Activated CD8-positive, alpha-beta memory T cell treated with anti-CD3 and anti-CD28 coated beads, Interleukin-2, amount 50 U/mL, for 1 hour (primary cell): ENCODE data around the gene SLX9.
"Not testable (repeated sequence)": the region's sequence is repeated elsewhere in the genome, so short reads cannot be mapped to it uniquely, and the experiment has no call there.

Experiments
- DNase-seq: peaks from one replicate; pipeline ENCODE4 v3.0.0-alpha.2; 2020; ENCODE audit errors: extremely low read depth

Gene SLX9

GRCh38 chr21:44960141-44961092 is 20.6 kb downstream of the SLX9 start:
- no peak for DNase-seq

DNA sequence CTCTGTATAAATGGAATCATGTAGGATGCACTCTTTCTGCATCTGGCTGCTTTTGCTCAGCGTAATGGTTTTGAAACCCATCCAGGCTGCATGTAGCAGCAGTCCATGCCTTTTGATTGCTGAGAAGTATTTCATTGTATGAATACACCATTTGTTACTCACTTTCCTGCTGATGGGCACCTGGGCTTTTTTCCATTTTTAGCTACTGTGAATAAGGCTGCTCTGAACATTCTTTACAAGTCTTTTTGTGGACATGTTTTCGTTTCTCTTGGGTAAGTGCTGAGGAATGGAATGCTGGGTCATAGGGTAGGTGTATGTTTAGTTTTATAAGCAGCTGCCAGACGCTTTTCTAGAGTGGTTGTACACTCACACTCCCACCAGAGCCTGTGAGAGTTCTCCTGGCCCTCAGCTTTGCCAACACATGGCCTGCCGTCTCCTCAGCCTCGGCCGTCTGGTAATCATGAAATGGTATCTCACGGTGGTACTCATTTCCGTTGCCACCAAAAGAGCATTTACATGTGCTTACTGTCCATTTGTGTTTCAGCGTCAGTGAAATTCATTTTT is 22.7 kb downstream of the SLX9 start:
- DNase-seq: no peak

GRCh38 chr21:44964381-44964780 is 24.6 kb downstream of the SLX9 start:
- DNase-seq: no peak

DNA sequence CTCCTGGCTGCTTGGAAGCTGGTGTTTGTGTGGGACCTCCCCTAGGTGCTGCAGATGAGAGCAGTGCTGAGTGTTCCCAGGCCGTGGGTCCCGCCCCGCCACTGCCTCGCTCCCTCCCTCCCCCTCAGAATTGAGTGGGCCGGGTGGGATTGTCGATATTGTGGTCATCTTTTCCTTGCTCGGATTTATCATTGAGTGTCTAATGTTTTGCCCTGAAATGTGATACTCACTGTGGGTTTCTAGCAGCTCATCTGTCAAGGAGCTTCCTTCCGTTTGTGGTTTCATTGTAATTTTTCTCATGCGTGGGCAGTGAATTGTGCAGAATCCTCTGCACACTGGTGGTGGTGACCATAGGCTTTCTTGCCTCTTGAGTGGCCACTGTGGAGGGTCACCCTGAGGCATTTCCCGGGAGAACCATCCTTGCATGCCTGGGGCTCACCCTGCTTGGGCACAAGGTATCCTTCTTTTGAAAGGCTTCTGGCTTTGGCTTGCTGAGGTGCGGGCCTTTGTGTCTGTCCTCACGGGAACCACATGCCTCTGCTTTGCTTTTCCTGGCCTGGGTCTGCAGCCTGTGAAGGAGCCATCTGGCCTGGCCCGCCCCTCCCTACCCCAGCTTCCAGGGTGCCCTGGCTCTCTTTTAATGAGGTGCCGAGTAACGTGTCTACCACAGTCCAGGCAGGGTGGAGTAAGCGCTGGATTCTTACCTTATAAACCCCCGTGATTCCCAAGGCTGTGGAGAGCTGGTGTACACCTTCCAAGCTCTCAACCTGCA is 25.6 kb downstream of the SLX9 start:
- no peak for DNase-seq

- DNase-seq: no peak
Observed at GRCh38 chr21:44966135-44967081, 26.6 kb downstream of the SLX9 start.

DNA sequence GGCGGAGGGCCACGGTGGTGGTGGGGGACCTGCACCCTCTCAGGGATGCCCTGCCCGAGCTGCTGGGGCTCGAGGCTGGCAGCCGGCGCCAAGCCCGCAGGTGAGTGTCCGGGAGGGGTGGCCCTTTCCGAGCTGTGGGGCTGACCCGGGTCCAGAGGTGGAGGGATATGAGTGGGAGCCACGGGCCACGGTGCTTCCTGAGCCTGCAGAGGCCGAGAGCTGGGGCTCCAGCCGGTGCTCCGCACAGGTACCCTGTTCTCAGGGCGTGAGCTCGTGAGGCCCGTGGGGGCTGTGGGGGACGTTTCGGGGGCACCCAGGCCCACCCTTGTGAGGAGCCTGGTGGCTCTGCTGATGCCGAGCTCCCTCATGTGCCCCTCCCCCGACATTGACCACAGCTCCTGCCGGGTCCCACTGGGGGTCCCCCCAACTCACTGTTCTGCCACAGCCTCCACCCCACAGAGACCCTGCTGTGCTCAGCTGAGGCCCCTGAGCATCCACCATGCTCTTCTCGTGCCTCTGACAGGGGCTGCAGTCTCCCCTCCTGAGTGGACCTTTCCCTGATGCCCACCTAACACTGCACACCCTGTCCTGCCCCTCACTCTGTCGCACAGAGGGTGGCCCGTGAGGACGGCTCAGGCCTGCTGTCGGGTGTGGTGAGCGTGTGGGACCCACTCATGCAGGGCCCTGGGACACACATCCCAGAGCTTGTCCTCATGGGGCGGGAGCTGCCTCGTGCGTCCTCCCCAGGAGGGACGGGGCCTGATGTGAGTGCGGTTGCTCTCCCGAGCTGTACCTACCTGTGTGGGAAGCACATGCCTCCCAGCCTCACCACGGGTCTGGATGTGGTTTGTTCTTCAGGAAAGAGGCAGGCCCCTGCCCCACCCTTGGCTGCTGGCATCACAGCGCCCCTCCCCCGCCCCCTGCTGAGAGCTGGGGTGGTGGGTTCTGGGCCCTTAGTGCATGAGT is 27.5 kb downstream of the SLX9 start:
- DNase-seq: no peak

- no peak for DNase-seq
Observed at GRCh38 chr21:44969066-44969670, 29.3 kb downstream of the SLX9 start.

DNA sequence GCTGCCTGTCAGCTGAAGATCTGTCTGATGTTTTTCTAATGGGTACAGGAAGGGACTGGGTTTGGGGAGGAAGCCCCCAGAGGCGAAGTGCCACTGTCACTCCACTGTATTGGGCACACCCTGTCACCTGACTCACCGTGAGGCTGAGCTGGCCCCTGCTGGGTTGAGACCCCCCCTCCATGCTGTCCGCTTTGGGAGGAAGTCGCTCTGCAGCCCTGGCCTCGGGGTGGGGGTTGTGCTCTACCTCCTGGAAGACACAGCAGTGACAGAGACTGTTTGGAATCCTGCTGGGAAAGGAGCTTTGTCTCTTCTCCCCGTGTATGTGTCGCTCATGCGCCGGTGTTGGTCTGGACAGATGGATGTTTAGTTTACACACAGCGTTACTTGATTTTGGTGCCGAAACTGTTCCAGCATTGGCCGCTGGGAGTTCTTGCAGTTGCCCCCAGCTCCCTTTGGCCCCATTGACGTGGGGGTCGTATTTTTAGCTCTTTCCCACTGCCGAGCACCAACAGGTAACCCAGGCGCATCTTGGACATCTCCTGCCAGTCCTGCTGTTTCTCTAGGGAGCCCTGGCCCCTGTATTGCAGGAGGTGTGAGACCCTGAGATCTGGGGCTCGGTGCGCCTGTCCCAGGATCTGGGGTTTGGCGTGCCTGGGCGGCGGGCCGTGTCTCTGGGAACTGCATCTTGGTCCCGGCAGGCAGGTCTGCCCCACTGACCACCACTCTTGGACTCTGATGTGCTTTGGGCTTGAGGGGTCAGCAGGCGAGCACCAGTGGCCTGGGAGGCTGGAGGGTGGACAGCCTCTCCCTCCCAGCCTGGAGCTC is 30.3 kb downstream of the SLX9 start:
- DNase-seq: no peak

GRCh38 chr21:44970766-44971671 is 31.2 kb downstream of the SLX9 start:
- no peak for DNase-seq

GRCh38 chr21:44971672-44971995 is 31.8 kb downstream of the SLX9 start:
- no peak for DNase-seq

GRCh38 chr21:44972301-44972814 is 32.5 kb downstream of the SLX9 start:
- no peak for DNase-seq

GRCh38 chr21:44972821-44973220 is 33.0 kb downstream of the SLX9 start:
- DNase-seq: no peak

DNA sequence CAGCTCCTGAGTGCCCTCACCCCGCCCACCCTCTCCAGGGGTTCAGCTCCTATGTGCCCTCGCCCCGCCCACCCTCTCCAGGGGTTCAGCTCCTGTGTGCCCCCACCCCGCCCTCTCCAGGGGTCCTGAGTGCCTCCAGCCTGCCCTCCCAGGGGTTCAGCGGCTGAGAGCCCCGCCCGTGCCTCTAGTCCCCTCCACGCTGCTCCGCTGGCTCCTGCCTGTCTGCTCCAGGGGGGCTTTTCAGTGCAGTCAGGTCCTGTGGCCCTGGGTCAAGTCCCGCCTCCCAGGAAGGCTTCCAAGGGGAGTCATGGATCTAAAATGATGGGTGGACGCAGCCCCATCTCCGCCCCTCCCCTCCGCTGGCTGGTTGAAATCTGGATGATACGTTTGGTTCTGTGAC is 33.8 kb downstream of the SLX9 start:
- DNase-seq: no peak

DNA sequence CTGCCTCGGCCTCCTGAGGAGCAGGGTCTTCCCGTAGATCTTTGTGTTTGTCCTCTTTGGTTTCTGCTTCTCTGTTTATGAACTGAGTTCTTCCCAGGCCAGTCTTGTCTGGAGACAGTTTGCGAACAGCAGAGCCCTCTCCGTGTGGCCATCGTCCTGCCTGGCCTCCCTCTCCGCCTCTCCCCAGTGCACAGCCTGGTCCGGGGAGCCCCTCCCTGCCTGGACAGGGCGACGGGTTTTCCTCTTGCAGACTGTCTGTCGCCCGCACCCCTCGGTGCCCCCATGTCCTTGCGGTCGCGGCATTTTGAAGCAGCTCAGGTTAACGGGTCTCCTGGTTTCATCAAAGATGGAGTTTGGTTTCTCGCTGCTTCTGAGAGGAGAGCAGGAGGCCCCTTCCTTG is 34.8 kb downstream of the SLX9 start:
- DNase-seq: no peak

DNA sequence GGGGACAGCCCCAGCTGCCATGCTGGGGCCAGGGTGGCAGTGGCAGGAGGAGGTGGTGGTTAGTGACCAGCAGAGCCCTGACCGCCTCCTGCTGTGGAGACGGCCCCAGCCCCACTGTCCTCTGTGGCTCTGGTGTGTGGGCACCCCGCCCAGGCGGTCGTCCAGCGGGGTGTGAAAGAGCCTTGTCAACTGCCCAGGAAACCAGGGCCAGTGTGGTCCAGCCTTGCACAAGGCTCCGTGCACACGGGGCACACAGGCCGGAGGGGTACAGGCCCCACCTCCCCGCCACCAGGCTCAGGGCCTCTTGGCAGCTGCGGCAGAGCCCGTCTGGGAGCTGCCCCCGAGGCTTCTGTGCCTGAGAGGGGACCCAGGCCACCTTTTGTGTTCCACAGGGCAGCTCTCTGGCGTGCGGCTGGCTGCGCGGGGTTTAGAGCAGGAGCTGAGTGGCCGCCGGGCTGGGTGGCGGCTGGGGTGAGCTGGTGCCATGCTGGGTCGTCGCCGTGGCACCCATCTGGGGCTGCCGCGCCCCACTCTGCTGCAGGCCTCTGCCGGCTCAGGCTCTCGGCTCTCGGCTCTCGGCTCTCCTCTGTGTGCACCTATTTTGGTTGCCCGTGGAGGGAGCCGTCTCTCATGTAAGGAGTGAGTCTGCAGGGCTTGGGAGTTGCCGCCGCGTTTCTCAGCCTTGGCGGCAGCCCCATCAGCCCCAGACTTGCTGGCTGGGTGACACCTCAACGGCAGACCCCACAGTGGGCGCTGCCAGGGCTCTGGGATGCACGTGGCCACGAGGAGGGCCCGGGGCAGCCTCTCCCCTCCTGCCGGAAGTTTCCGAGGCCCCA is 36.1 kb downstream of the SLX9 start:
- no peak for DNase-seq

GRCh38 chr21:44976556-44977393 is 36.9 kb downstream of the SLX9 start:
- not testable (repeated sequence) for DNase-seq
